ENCODE results near the gene GALNT17.

- no peak for TF ChIP-seq CTCF (conservative IDR thresholded peaks at IDR 0.05; ENCODE audit: low read depth in 2 of 2)
- TF ChIP-seq POLR2AphosphoS5 (IDR thresholded peaks at IDR 0.05; ENCODE audit: low read depth): no peak
- TF ChIP-seq EZH2 (IDR thresholded peaks at IDR 0.05; ENCODE audit: low read depth, unreplicated experiment): no peak
- TF ChIP-seq CREB1 (CRISPR knock-in tag; IDR thresholded peaks at IDR 0.05; ENCODE audit: low read depth): no peak
- TF ChIP-seq REST (IDR thresholded peaks at IDR 0.05; ENCODE audit: unreplicated experiment): no peak
- no peak for TF ChIP-seq NANOG (IDR thresholded peaks at IDR 0.05; ENCODE audit: borderline replicate concordance)
- no peak for TF ChIP-seq JUNB (IDR thresholded peaks at IDR 0.05; ENCODE audit: unreplicated experiment)
These were observed 171.6 kb downstream of the GALNT17 start for GRCh38 chr7:71303566-71303965.

Data from GM23338 (cell line).